ENCODE data around the gene CCDC83.

The CCDC83 gene

GRCh38 chr11:85855341-85855656 lies at the start of gene CCDC83:
Gene CCDC83 (plus strand): TSS chr11:85855383. CDS start chr11:85865124, 9,741 bp downstream.
- DNase-seq, result no peak

- no peak for DNase-seq
These were observed 49.8 kb upstream of the CCDC83 start for GRCh38 chr11:85805387-85805786.

DNA sequence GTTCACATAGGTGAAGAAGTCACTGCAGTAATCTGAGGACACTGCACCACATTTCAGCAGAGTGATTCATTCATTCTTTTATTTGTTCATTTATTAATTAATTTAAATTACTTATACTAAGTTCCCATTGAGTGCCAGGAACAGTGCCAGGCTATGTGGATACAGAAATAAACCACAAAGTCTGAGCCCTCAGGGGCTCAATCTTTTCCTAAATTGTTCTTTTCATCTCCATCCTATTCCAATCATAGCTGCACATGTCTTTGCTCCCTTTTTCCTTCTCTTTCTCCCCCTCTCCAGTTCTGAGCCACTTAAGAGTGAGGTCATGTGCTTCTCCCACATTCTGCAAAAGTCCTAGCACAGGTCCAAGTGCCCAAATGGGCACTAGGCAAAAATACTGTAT lies 49.2 kb upstream of the CCDC83 start:
- no peak for DNase-seq

DNA sequence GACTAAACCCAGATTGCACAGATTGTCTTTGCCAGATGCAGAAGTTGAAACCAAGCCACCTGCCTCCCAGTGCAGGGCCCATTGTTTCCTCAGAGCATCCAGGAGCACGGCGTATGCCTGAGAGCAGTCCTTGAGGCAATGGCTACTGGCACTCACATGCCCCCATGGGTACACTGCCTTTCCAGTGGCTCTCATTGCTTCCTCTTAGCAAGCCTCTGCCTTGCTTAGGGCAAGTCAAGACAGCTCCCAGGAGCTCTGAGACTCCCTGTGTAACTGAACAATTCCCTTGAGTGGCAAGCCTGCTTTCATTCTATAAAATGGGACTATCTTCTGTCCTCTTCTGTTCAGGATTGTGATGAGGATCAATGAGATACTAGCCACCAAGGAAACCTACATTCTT lies 48.3 kb upstream of the CCDC83 start:
- DNase-seq, result no peak

GRCh38 chr11:85809191-85809590 lies 46.0 kb upstream of the CCDC83 start:
- DNase-seq, result peak in 1 of 2 donors; percentile 31

DNA sequence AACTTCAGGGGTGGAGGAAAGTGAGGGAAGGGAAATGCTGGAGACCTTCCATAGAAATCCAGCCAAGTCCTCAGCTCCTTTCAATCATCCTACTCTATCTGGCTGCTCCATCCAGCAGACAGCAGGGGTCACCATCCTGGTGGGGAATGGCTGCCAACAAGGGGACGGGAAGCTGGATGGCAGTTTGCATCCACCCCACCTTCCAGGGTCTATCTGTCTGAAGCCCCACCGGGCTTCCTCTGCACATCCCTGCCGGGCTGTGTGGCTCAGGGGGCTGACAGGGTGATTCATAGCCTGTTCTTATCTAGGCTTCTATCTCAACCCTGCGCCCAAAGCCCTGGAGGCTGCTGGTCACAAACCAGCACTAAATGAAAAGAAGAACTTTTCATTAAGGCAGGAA lies 45.3 kb upstream of the CCDC83 start:
- DNase-seq, result peak in 1 of 2 donors; percentile 30

- no peak for DNase-seq
These were observed 44.7 kb upstream of the CCDC83 start for GRCh38 chr11:85810521-85810870.

GRCh38 chr11:85810871-85811611 lies 44.1 kb upstream of the CCDC83 start, which contains the start of gene SYTL2:
Gene SYTL2 (minus strand): TSS chr11:85811141. CDS start chr11:85757725, 53,416 bp downstream.
- peak; percentile 67 to 83 for DNase-seq

- DNase-seq, result no peak
These were observed 43.6 kb upstream of the CCDC83 start for GRCh38 chr11:85811624-85812023.

DNA sequence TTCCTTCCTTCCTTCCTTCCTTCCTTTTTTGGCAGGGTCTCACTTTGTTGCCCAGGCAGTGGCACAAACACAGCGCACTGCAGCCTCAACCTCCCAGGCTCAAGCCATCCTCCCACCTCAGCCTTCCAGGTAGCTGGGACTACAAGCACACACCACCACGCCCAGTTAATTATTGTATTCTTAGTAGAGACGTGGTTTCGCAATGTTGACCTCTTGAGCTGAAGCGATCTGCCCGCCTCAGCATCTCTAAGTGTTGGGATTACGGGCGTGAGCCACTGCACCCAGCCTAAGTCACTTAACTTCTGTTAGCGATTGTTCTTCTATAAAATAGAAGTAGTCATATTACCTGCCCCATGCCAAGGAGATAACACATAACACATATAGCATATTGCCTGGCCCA lies 41.5 kb upstream of the CCDC83 start:
- no peak for DNase-seq

DNA sequence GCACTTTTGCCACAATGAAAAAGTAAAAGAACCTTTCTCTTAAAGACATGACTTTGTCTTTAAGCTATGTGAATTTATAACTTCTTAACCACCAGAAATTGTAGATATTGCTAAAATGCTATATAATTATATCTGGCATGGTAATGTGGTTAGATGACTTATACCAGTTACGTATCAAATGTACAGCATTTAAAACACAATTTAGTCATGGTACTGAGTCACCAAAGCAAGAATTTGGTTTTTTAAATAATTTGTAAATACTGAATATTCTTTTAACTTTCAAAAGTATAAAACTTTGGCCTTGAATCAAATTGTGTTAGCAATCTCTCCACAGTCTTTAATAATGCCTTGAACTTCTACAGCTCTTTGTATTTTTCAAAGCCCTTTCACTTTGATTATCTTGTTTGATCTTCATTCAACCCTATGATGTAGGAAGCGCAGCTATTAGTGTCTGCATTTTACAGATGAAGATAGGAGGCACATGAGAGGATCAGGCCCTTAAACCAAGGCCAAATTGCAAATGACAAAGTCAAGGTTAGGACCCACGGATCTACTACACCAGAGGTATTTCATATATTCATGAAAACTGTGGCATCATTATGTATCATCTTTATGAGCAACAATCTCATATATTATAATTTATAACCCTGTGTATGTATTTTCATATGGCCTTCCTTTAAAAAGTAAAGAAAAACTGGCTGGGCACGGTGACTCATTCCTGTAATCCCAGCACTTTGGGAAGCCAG lies 39.8 kb upstream of the CCDC83 start:
- DNase-seq, result no peak

GRCh38 chr11:85819441-85819840 lies 35.7 kb upstream of the CCDC83 start:
- no peak for DNase-seq

- DNase-seq, result no peak
These were observed 33.5 kb upstream of the CCDC83 start for GRCh38 chr11:85821636-85822035.

GRCh38 chr11:85822814-85823213 lies 32.4 kb upstream of the CCDC83 start:
- DNase-seq, result no peak

DNA sequence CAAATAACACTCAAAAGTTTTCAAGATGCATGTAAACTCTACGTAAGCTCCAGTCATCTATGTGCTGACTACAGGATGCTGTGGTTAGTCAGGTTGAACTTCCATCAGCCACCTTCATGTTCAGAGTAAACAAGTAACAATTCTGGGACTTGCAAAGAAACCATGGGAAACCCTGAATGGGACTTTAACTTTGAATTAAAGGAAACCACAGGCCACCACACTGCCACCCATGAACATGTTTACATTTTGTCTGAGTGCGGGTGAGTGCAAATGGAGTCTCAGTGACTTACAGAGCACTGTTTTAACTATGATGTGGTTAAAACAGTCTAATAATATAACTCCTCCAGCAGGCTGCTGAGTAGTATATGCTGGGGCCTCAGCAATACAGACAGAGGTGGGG lies 31.4 kb upstream of the CCDC83 start:
- peak; percentile 69 to 85 for DNase-seq

GRCh38 chr11:85825616-85826015 lies 29.6 kb upstream of the CCDC83 start:
- DNase-seq, result no peak

GRCh38 chr11:85826116-85826855 lies 28.9 kb upstream of the CCDC83 start:
- peak in 1 of 2 donors; percentile 25 for DNase-seq

DNA sequence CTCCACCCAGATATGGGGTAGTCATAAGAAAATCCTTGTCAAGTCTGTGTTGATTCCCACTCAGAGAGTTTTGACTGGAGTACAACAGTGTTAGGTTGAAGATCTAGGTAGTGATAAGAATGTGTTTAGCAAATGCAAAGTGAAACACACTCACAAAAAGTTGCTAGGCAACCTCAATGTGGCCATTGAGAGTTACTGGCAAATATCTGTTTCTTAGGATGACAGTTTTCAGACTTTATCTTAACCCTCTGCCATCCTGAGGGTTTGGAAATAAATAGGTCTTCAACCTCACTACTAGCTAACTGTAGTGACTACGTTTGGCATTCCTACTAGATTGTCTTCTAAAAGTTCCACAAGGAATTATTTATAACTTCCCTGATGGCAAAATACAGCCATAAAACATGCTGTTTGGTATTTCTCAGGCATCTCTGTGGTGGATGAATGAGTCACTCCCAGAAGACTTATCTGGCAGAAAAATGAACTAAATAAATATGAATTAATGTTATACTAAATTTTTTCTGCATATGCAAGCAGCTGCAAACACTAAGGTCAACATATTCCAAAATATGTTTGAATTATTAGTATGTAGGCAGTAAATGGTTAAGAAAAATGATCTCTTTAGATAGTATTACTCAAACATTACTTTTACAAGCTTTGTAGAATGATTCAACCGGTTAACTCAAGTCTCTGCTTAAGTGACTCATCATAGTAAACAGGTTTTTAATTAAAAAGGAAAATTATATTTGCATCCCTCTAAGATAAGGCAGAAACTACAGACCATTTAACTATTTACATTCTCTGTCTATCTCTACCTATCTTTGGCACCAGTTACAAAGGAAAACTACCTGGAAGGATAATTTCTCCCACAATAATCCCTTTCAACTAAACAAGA lies 27.2 kb upstream of the CCDC83 start:
- peak in 1 of 2 donors; percentile 65 for DNase-seq

GRCh38 chr11:85828640-85828978 lies 26.6 kb upstream of the CCDC83 start:
- DNase-seq, result no peak

GRCh38 chr11:85829172-85829571 lies 26.0 kb upstream of the CCDC83 start:
- no peak for DNase-seq

GRCh38 chr11:85831050-85831449 lies 24.1 kb upstream of the CCDC83 start:
- no peak for DNase-seq

DNA sequence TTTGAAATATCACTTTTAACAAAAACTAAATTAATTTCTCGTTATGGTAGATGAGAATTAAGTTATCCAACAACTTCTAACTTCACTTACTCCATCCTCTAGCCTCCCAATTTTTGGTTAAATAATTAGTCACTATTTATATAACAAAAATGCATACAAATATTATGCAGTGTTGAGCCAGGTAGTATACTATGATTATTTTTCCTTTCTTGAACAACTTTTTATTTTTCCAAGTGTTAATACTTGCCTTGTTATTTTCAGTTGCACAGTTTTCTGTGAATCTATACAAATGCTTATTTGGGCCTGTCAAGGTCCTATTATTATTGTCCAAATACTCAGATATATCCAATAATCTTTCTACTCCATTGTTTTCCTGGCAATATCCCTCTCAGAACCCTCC lies 19.9 kb upstream of the CCDC83 start:
- DNase-seq, result no peak

DNA sequence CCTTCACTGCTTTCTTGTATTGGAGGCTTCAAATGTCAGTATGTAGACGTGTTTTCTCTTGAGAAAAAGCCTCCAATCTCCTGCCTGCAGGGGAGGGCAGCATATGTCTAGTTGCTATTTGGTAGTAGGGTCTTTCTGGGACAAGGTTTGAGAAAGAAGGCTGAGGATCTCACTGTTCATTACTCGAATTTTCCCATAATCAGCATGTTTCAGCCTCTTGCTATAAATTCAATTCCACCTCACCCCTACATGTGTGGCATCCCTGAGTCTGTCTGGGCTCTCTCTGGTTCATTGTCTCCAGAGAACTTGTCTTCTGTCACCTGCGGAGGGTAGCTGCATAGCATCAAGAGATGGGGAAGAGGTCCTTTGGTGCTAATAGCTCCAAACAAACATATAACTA lies 19.5 kb upstream of the CCDC83 start:
- DNase-seq, result no peak
